ENCODE measurements around the gene ZNF385B. TPM values are rescaled to one million over a fixed set of nuclear protein-coding genes. Genes with fewer than 3 reads are reported as not detected.

The ZNF385B gene
- total RNA-seq, 1 donor from 2014 or later, result 35.8 TPM

DNA sequence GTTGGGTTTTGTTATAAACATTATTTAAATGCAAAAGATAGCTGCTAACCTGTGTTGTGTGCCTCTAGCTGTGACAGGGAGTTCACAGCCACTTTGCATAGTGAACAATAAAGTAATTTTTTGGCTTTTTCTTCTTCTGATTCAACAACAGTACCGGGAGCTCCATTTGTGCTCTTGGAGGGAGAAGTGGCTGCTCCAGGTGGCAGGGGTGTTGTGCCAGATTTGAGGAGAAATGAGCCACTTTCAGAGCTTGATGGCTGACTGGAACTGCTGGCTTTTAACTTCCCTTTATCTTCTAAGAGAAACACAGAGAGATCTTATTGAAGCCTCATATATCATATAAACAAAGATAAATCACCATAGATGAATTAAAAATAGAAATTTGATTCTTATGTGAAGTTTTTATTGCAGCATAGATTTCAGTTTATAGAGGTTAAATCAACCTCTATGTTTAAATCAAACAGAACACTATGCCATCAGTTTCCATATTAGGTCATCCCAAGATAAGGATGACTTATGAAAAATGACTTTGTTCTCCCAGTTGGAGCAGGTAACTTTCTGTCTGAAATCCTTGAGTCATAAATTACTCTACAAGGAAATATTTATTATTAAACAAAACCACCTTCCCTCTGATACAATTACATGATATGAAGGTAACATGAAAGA is 414.8 kb downstream of the ZNF385B start:
- Histone ChIP-seq H3K27me3 (no peaks in the 10 kb centered on the region), H3K4me2 (no peak overlapping the region), H2AFZ (replicated peaks) (no peak overlapping the region), H3K4me3 (no peak overlapping the region), H3K4me1 (peaks cover 7% of the 10 kb centered on the region), H3K9ac (no peak overlapping the region), H3F3A (ENCODE audit: low read depth) (no peaks in the 10 kb centered on the region), H3K36me3 (peaks cover 14% of the 10 kb centered on the region), H4K20me1 (ENCODE audit: low read depth) (no peaks in the 10 kb centered on the region), H3K79me2 (ENCODE audit: low read depth) (no peaks in the 10 kb centered on the region), H3K27ac (no peak overlapping the region), H3K9me3 (ENCODE audit: low read depth) (no peaks in the 10 kb centered on the region)
- H3K9me3 Mint-ChIP-seq, result no peaks in the 10 kb centered on the region
- H3K4me1 Mint-ChIP-seq, result peaks cover 9% of the 10 kb centered on the region
- TF ChIP-seq EZH2 (IDR thresholded peaks at IDR 0.05), result no peak
- TF ChIP-seq EZH2phosphoT487 (IDR thresholded peaks at IDR 0.05), result no peak
- no peak overlapping the region for H3K4me3 Mint-ChIP-seq
- DNase-seq (ENCODE audit: low spot score), result no peak
- H3K27ac Mint-ChIP-seq, result no peak overlapping the region
- H3K27me3 Mint-ChIP-seq (ENCODE audit: insufficient read depth, low read depth), result no peaks in the 10 kb centered on the region
- H3K36me3 Mint-ChIP-seq, result no peaks in the 10 kb centered on the region

DNA sequence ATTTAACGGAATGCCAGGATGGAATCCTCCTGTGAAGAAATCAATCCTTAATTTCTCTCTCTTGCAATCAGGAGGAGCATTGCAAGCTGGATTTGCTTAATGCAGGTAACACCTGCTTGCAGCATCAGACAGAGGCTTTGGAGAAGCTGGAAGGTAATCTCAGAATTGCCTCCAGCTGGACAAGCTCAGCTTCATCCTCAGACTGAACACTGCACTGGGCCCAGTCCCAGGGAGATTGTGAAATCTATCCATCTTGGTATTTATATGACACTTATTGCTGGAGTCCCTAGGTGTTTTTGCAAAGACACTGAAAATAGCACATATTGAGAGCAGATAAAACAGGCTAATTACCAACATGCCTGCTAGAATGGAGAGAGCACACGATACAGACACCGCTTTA is 417.4 kb downstream of the ZNF385B start:
- no peak overlapping the region for H3K27ac Mint-ChIP-seq
- H3K36me3 Mint-ChIP-seq, result no peaks in the 10 kb centered on the region
- no peaks in the 10 kb centered on the region for H4K20me1 ChIP-seq (ENCODE audit: low read depth)
- H3K36me3 ChIP-seq, result peaks cover 14% of the 10 kb centered on the region
- no peaks in the 10 kb centered on the region for H3K9me3 ChIP-seq (ENCODE audit: low read depth)
- no peak overlapping the region for H3K4me3 Mint-ChIP-seq
- H3K4me1 ChIP-seq, result peaks cover 7% of the 10 kb centered on the region
- TF ChIP-seq CTCF (IDR thresholded peaks at IDR 0.05) (no peak), EZH2 (IDR thresholded peaks at IDR 0.05) (no peak), EZH2phosphoT487 (IDR thresholded peaks at IDR 0.05) (no peak)
- H3K27me3 Mint-ChIP-seq (ENCODE audit: insufficient read depth, low read depth), result no peaks in the 10 kb centered on the region
- peaks cover 9% of the 10 kb centered on the region for H3K4me1 Mint-ChIP-seq
- no peak overlapping the region for H3K4me3 ChIP-seq
- peaks cover 9% of the 10 kb centered on the region for H3F3A ChIP-seq (ENCODE audit: low read depth)
- H3K9ac ChIP-seq, result no peak overlapping the region
- H3K27ac ChIP-seq, result no peak overlapping the region
- no peaks in the 10 kb centered on the region for H3K9me3 Mint-ChIP-seq
- DNase-seq (ENCODE audit: low spot score), result no peak
- no peak overlapping the region for H2AFZ ChIP-seq (replicated peaks)
- H3K4me2 ChIP-seq, result no peak overlapping the region
- H3K79me2 ChIP-seq (ENCODE audit: low read depth), result no peaks in the 10 kb centered on the region
- no peaks in the 10 kb centered on the region for H3K27me3 ChIP-seq

- Histone ChIP-seq H3K9me3 (ENCODE audit: low read depth) (no peaks in the 10 kb centered on the region), H3K9ac (no peak overlapping the region), H3K27ac (no peak overlapping the region), H4K20me1 (ENCODE audit: low read depth) (no peaks in the 10 kb centered on the region), H3K4me3 (no peak overlapping the region), H3K4me1 (peaks cover 7% of the 10 kb centered on the region), H3K4me2 (no peak overlapping the region), H3K27me3 (no peaks in the 10 kb centered on the region), H3F3A (ENCODE audit: low read depth) (peaks cover 18% of the 10 kb centered on the region), H3K36me3 (peaks cover 14% of the 10 kb centered on the region), H2AFZ (replicated peaks) (no peak overlapping the region), H3K79me2 (ENCODE audit: low read depth) (no peaks in the 10 kb centered on the region)
- Mint-ChIP-seq H3K27me3 (ENCODE audit: insufficient read depth, low read depth) (no peaks in the 10 kb centered on the region), H3K9me3 (no peaks in the 10 kb centered on the region), H3K4me1 (peaks cover 9% of the 10 kb centered on the region), H3K36me3 (no peaks in the 10 kb centered on the region), H3K4me3 (no peak overlapping the region), H3K27ac (no peak overlapping the region)
- DNase-seq (ENCODE audit: low spot score), result no peak
- TF ChIP-seq CTCF (IDR thresholded peaks at IDR 0.05) (no peak), EZH2 (IDR thresholded peaks at IDR 0.05) (no peak), EZH2phosphoT487 (IDR thresholded peaks at IDR 0.05) (no peak)
These were observed 418.2 kb downstream of the ZNF385B start for GRCh38 chr2:179443180-179443579.

- no peaks in the 10 kb centered on the region for H3K27me3 ChIP-seq
- H4K20me1 ChIP-seq (ENCODE audit: low read depth), result no peaks in the 10 kb centered on the region
- no peak for DNase-seq (ENCODE audit: low spot score)
- H3K36me3 ChIP-seq, result peaks cover 14% of the 10 kb centered on the region
- H3K27me3 Mint-ChIP-seq (ENCODE audit: insufficient read depth, low read depth), result no peaks in the 10 kb centered on the region
- no peak overlapping the region for H3K27ac Mint-ChIP-seq
- TF ChIP-seq EZH2phosphoT487 (IDR thresholded peaks at IDR 0.05) (no peak), CTCF (IDR thresholded peaks at IDR 0.05) (no peak), EZH2 (IDR thresholded peaks at IDR 0.05) (no peak)
- no peak overlapping the region for H3K4me2 ChIP-seq
- no peak overlapping the region for H3K9ac ChIP-seq
- H3K4me1 Mint-ChIP-seq, result peaks cover 9% of the 10 kb centered on the region
- H3K4me3 ChIP-seq, result no peak overlapping the region
- no peaks in the 10 kb centered on the region for H3K9me3 ChIP-seq (ENCODE audit: low read depth)
- no peaks in the 10 kb centered on the region for H3K36me3 Mint-ChIP-seq
- H3K79me2 ChIP-seq (ENCODE audit: low read depth), result no peaks in the 10 kb centered on the region
- H2AFZ ChIP-seq (replicated peaks), result no peak overlapping the region
- H3F3A ChIP-seq (ENCODE audit: low read depth), result peaks cover 19% of the 10 kb centered on the region
- H3K9me3 Mint-ChIP-seq, result no peaks in the 10 kb centered on the region
- no peak overlapping the region for H3K4me3 Mint-ChIP-seq
- H3K27ac ChIP-seq, result no peak overlapping the region
- H3K4me1 ChIP-seq, result peaks cover 2% of the 10 kb centered on the region
These were observed 419.2 kb downstream of the ZNF385B start for GRCh38 chr2:179442206-179442605.

Measured in neural progenitor cell (in vitro differentiated cells).